ENCODE results near the gene RSL1D1. TPM values are rescaled to one million over a fixed set of nuclear protein-coding genes. Genes with fewer than 3 reads are reported as not detected.

Gene RSL1D1
- polyA plus RNA-seq (2011; rRNA removed) (106 and 169 TPM in 2 replicates), polyA minus RNA-seq (2011; rRNA and poly(A)+ RNA removed) (30.5 and 51.3 TPM in 2 replicates)

- peaks cover 3% of the 10 kb centered on the region; the same call in 1 of the 2 replicates for H3K9me3 ChIP-seq (ENCODE audit: control insufficient read depth, insufficient read depth, low read length)
- peak; percentile 74 for DNase-seq (ENCODE audit: low read depth, low spot score)
- H3K4me3 ChIP-seq (ENCODE audit: low read depth, low read length), result peak within 1 kb of the TSS; percentile 99
- ChIA-PET CTCF (interaction anchor here (0.7 to 2.8 kb wide), 3 partner anchors 216 to 455 kb away, joined by 3 to 11 read pairs (median 3); no protein-coding TSS in a partner anchor), POLR2A (interaction anchor here (0.6 to 1.9 kb wide), 4 partner anchors 15 to 170 kb away, joined by 3 to 5 read pairs (median 4); partner anchors contain the start of genes TXNDC11 and ZC3H7A)
- no peaks in the 10 kb centered on the region for H3K27me3 ChIP-seq (ENCODE audit: control insufficient read depth, insufficient read depth, low read length)
- H3K27ac ChIP-seq (ENCODE audit: low read depth, low read length), result peak within 1 kb of the TSS; percentile 78
- TF ChIP-seq CTCF (IDR thresholded peaks at IDR 0.05; ENCODE audit: low read depth, low read length), result no peak
Observed at GRCh38 chr16:11851294-11852091, at the start of gene RSL1D1. Gene RSL1D1 (minus strand): TSS chr16:11851542. CDS start chr16:11851512, 30 bp downstream.

- no peak overlapping the region for H3K27ac ChIP-seq (ENCODE audit: low read depth, low read length)
- ChIA-PET CTCF (interaction anchor here (1.8 kb wide), 1 partner anchor 167 kb away, joined by 10 read pairs; no protein-coding TSS in a partner anchor), POLR2A (no interaction called here)
- TF ChIP-seq CTCF (IDR thresholded peaks at IDR 0.05; ENCODE audit: low read depth, low read length), result no peak
- no peak overlapping the region for H3K4me3 ChIP-seq (ENCODE audit: low read depth, low read length)
- no peaks in the 10 kb centered on the region for H3K27me3 ChIP-seq (ENCODE audit: control insufficient read depth, insufficient read depth, low read length)
- H3K9me3 ChIP-seq (ENCODE audit: control insufficient read depth, insufficient read depth, low read length), result no peaks in the 10 kb centered on the region
- no peak for DNase-seq (ENCODE audit: low read depth, low spot score)
Observed at GRCh38 chr16:11901091-11901490, 49.7 kb upstream of the RSL1D1 start.

GRCh38 chr16:11896486-11897176 is 45.3 kb upstream of the RSL1D1 start:
- Histone ChIP-seq H3K9me3 (ENCODE audit: control insufficient read depth, insufficient read depth, low read length) (no peaks in the 10 kb centered on the region), H3K27me3 (ENCODE audit: control insufficient read depth, insufficient read depth, low read length) (no peaks in the 10 kb centered on the region), H3K4me3 (ENCODE audit: low read depth, low read length) (no peak overlapping the region), H3K27ac (ENCODE audit: low read depth, low read length) (peak overlapping the region; percentile 22)
- TF ChIP-seq CTCF (IDR thresholded peaks at IDR 0.05; ENCODE audit: low read depth, low read length), result no peak
- ChIA-PET CTCF (interaction anchor here (1.5 kb wide), 1 partner anchor 171 kb away, joined by 15 read pairs; no protein-coding TSS in a partner anchor), POLR2A (interaction anchor here (0.6 to 1.0 kb wide), 2 partner anchors 14 to 118 kb away, joined by 3 to 5 read pairs; no protein-coding TSS in a partner anchor)
- DNase-seq (ENCODE audit: low read depth, low spot score), result peak; percentile 36

GRCh38 chr16:11893571-11893970 is 42.2 kb upstream of the RSL1D1 start:
- TF ChIP-seq CTCF (IDR thresholded peaks at IDR 0.05; ENCODE audit: low read depth, low read length), result no peak
- Histone ChIP-seq H3K27ac (ENCODE audit: low read depth, low read length) (no peak overlapping the region), H3K27me3 (ENCODE audit: control insufficient read depth, insufficient read depth, low read length) (no peaks in the 10 kb centered on the region), H3K4me3 (ENCODE audit: low read depth, low read length) (no peak overlapping the region), H3K9me3 (ENCODE audit: control insufficient read depth, insufficient read depth, low read length) (no peaks in the 10 kb centered on the region)
- CTCF ChIA-PET, result interaction anchor here (0.6 to 2.5 kb wide), 2 partner anchors 10 to 174 kb away, joined by 4 to 11 read pairs; no protein-coding TSS in a partner anchor
- no peak for DNase-seq (ENCODE audit: low read depth, low spot score)
- POLR2A ChIA-PET, result no interaction called here
